Ishikawa (cell line): Measurements from ENCODE around the gene ASB4.

Experiments
- CEBPB ChIP-seq: IDR thresholded peaks from 2 replicates; pipeline ENCODE4 v1.6.1; 2012
- CREB1 ChIP-seq: IDR thresholded peaks from 2 replicates; pipeline ENCODE4 v1.6.1; 2012; ENCODE audit warnings: low read depth
- EP300 ChIP-seq: IDR thresholded peaks from 2 replicates; pipeline ENCODE4 v1.6.1; 2012; ENCODE audit warnings: borderline replicate concordance
- MAX ChIP-seq: IDR thresholded peaks from 2 replicates; pipeline ENCODE4 v1.6.1; 2012
- NFIC ChIP-seq: IDR thresholded peaks from 2 replicates; pipeline ENCODE4 v1.6.1; 2012
- RAD21 ChIP-seq: IDR thresholded peaks from 2 replicates; pipeline ENCODE4 v1.6.1; 2012; ENCODE audit warnings: low read depth
- TAF1 ChIP-seq: IDR thresholded peaks from 2 replicates; pipeline ENCODE4 v1.6.1; 2012; ENCODE audit warnings: low read depth, mild to moderate bottlenecking
- TCF12 ChIP-seq: IDR thresholded peaks from 2 replicates; pipeline ENCODE4 v1.6.1; 2012; ENCODE audit warnings: low read depth
- USF1 ChIP-seq: IDR thresholded peaks from 2 replicates; pipeline ENCODE4 v1.6.1; 2012
- YY1 ChIP-seq: IDR thresholded peaks from 2 replicates; pipeline ENCODE4 v1.6.1; 2012; ENCODE audit warnings: low read depth
- TF ChIP-seq, protein P1 (sequence below): IDR thresholded peaks from 2 replicates; pipeline ENCODE4 v1.6.1; 2012; ENCODE audit warnings: low read depth, mild to moderate bottlenecking

DNA sequence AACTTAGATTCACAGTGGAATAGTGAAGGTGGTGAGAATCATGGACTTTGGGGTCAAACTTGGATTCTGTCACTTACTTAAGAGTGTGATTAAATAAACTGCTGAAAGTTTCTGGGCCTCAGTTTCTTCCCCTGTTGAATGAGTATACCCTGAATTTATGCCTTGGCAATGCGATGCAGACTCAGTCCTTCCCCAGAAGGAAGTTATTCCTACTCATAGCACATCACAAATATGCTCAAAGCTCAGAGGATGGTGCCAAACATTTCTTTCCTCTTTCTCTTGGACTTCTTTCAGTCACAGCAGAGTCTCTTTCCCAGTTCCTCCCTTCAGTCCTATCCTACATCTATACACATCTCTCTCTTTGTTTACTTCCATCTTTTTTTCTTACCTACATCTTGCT lies 45.1 kb downstream of the ASB4 start:
- TF ChIP-seq, protein P1, sequence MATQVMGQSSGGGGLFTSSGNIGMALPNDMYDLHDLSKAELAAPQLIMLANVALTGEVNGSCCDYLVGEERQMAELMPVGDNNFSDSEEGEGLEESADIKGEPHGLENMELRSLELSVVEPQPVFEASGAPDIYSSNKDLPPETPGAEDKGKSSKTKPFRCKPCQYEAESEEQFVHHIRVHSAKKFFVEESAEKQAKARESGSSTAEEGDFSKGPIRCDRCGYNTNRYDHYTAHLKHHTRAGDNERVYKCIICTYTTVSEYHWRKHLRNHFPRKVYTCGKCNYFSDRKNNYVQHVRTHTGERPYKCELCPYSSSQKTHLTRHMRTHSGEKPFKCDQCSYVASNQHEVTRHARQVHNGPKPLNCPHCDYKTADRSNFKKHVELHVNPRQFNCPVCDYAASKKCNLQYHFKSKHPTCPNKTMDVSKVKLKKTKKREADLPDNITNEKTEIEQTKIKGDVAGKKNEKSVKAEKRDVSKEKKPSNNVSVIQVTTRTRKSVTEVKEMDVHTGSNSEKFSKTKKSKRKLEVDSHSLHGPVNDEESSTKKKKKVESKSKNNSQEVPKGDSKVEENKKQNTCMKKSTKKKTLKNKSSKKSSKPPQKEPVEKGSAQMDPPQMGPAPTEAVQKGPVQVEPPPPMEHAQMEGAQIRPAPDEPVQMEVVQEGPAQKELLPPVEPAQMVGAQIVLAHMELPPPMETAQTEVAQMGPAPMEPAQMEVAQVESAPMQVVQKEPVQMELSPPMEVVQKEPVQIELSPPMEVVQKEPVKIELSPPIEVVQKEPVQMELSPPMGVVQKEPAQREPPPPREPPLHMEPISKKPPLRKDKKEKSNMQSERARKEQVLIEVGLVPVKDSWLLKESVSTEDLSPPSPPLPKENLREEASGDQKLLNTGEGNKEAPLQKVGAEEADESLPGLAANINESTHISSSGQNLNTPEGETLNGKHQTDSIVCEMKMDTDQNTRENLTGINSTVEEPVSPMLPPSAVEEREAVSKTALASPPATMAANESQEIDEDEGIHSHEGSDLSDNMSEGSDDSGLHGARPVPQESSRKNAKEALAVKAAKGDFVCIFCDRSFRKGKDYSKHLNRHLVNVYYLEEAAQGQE: no peak
- no peak for TF ChIP-seq CEBPB
- no peak for TF ChIP-seq TAF1
- no peak for TF ChIP-seq RAD21
- TF ChIP-seq TCF12: no peak
- TF ChIP-seq CREB1: no peak
- TF ChIP-seq YY1: no peak
- no peak for TF ChIP-seq EP300
- TF ChIP-seq MAX: no peak
- TF ChIP-seq NFIC: no peak
- no peak for TF ChIP-seq USF1
